Measurements from ENCODE around the gene CAMSAP2. TPM values are rescaled to one million over a fixed set of nuclear protein-coding genes. Genes with fewer than 3 reads are reported as not detected.

The CAMSAP2 gene
- total RNA-seq, 1 donor, result 50.3 TPM

DNA sequence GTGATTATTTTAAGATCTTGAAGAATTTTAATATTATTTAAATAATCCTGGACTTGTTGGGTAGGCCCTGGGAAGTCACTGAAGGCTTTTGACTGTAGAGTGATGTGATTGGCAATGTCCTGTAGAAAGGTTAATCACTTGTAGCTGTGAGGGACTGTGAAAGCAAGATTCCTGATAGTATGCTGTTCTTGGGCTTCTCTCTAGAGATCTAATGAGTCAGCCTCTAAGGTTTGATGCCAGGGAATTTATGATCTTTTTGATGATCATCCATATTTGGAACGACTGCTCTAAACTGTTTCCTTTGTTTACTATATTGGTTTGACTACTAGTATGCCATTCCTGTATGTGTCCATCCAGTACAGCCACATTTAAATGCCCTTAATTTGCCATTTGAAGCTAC is 56.5 kb downstream of the CAMSAP2 start:
- Histone ChIP-seq H3K4me1 (ENCODE audit: insufficient read depth, low read length) (peaks cover 16% of the 10 kb centered on the region), H3K79me2 (ENCODE audit: insufficient read depth, low read length) (peaks cover 68% of the 10 kb centered on the region), H2AFZ (ENCODE audit: low read length) (no peak overlapping the region), H3K4me3 (ENCODE audit: insufficient read depth, low read length) (no peak overlapping the region), H4K20me1 (ENCODE audit: insufficient read depth, low read length) (peaks cover 27% of the 10 kb centered on the region), H3K4me2 (ENCODE audit: insufficient read depth, low read length) (peak overlapping the region; percentile 20), H3K9me3 (ENCODE audit: low read depth, low read length) (no peaks in the 10 kb centered on the region), H3K27ac (ENCODE audit: low read depth, low read length) (peak overlapping the region; percentile 58), H3K27me3 (ENCODE audit: insufficient read depth, low read length) (no peaks in the 10 kb centered on the region), H3K36me3 (ENCODE audit: insufficient read depth, low read length) (no peaks in the 10 kb centered on the region)
- TF ChIP-seq, protein P1, sequence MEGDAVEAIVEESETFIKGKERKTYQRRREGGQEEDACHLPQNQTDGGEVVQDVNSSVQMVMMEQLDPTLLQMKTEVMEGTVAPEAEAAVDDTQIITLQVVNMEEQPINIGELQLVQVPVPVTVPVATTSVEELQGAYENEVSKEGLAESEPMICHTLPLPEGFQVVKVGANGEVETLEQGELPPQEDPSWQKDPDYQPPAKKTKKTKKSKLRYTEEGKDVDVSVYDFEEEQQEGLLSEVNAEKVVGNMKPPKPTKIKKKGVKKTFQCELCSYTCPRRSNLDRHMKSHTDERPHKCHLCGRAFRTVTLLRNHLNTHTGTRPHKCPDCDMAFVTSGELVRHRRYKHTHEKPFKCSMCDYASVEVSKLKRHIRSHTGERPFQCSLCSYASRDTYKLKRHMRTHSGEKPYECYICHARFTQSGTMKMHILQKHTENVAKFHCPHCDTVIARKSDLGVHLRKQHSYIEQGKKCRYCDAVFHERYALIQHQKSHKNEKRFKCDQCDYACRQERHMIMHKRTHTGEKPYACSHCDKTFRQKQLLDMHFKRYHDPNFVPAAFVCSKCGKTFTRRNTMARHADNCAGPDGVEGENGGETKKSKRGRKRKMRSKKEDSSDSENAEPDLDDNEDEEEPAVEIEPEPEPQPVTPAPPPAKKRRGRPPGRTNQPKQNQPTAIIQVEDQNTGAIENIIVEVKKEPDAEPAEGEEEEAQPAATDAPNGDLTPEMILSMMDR (IDR thresholded peaks at IDR 0.05; ENCODE audit: extremely low read depth, low read depth, low read length), result no peak
- peak; percentile 38 for DNase-seq (ENCODE audit: insufficient read length, low spot score, missing footprints)

DNA sequence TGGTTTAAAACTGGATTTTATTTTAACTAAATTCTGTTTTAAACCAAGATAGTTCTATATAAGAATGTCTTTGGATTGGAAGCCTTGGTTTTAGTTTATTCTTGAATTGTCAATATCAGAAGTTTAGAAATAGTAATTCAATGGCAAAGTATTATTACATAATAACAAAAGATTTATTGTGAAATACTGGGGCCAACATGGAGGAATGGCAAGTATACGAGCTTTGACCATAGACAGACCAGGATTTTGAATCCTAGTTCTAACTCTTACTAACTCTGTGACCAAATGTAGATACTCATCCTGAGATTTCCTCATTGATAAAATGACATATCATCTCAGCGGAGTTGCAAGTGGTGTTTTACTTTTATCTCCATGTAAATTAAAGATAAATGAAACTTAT is 63.3 kb downstream of the CAMSAP2 start:
- no peak overlapping the region for H3K4me2 ChIP-seq (ENCODE audit: insufficient read depth, low read length)
- H3K27me3 ChIP-seq (ENCODE audit: insufficient read depth, low read length), result no peaks in the 10 kb centered on the region
- peaks cover 71% of the 10 kb centered on the region for H3K79me2 ChIP-seq (ENCODE audit: insufficient read depth, low read length)
- no peak overlapping the region for H3K27ac ChIP-seq (ENCODE audit: low read depth, low read length)
- no peak overlapping the region for H2AFZ ChIP-seq (ENCODE audit: low read length)
- H4K20me1 ChIP-seq (ENCODE audit: insufficient read depth, low read length), result peaks cover 4% of the 10 kb centered on the region
- TF ChIP-seq, protein P1 (IDR thresholded peaks at IDR 0.05; ENCODE audit: extremely low read depth, low read depth, low read length), result no peak
- DNase-seq (ENCODE audit: insufficient read length, low spot score, missing footprints), result no peak
- no peaks in the 10 kb centered on the region for H3K36me3 ChIP-seq (ENCODE audit: insufficient read depth, low read length)
- no peak overlapping the region for H3K4me3 ChIP-seq (ENCODE audit: insufficient read depth, low read length)
- H3K9me3 ChIP-seq (ENCODE audit: low read depth, low read length), result no peaks in the 10 kb centered on the region
- H3K4me1 ChIP-seq (ENCODE audit: insufficient read depth, low read length), result no peaks in the 10 kb centered on the region

DNA sequence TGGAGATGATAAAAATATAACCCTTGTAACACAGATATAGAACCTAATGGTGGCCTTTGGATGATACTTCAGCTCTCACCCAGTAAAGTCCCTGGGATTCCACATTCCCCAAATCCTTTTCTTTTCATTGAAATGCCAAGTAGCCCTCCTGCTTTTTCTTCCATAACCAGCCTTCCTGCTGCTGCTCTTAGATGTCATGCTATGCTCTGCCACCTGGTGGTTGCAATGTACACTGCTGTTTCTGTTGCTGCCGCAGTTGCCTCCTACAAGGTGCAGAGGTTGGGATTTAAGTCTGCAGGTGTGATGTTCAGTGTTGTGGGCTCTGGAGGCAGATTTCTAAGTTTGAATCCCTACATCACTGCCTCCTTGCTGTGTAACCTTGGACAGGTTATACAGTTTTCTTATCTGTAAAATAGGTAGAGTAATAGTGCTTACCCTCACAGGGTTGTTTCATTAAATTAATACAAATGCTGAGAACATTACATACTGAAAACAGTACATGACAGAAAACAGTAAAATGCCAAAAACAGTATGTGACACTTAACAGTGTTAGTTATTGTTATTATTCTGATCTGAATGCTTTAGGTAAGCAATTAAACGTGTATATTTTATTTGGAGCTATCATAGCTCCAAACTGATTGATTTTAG is 64.3 kb downstream of the CAMSAP2 start:
- peaks cover 4% of the 10 kb centered on the region for H4K20me1 ChIP-seq (ENCODE audit: insufficient read depth, low read length)

DNA sequence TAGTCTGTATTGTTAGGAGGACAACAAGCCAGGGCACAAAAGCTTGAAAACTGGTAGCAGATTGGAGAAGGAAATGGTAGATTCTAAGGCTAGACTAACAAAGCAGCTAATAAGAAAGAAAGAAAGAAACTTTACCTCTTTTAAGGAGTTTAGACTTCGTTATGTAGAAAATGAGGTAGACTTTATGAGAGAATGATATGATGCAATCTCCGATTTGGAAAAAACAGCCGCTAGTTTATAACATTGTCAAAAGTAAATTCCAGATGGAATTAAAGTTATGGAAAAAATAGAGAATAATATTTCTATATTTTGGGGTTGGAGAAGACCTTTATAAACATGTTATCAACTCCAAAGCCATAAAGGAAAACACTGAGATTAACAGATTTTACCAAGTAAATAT is 67.0 kb downstream of the CAMSAP2 start:
- Histone ChIP-seq H4K20me1 (ENCODE audit: insufficient read depth, low read length) (peaks cover 4% of the 10 kb centered on the region), H3K79me2 (ENCODE audit: insufficient read depth, low read length) (peaks cover 62% of the 10 kb centered on the region), H3K4me1 (ENCODE audit: insufficient read depth, low read length) (no peaks in the 10 kb centered on the region), H3K4me3 (ENCODE audit: insufficient read depth, low read length) (no peak overlapping the region), H3K4me2 (ENCODE audit: insufficient read depth, low read length) (no peak overlapping the region), H2AFZ (ENCODE audit: low read length) (no peak overlapping the region), H3K36me3 (ENCODE audit: insufficient read depth, low read length) (peaks cover 27% of the 10 kb centered on the region), H3K9me3 (ENCODE audit: low read depth, low read length) (no peaks in the 10 kb centered on the region), H3K27ac (ENCODE audit: low read depth, low read length) (no peak overlapping the region), H3K27me3 (ENCODE audit: insufficient read depth, low read length) (no peaks in the 10 kb centered on the region)
- TF ChIP-seq, protein P1 (IDR thresholded peaks at IDR 0.05; ENCODE audit: extremely low read depth, low read depth, low read length), result no peak
- DNase-seq (ENCODE audit: insufficient read length, low spot score, missing footprints), result no peak

More for the DNA sequence above, 64.3 kb downstream of the CAMSAP2 start:
- Histone ChIP-seq H3K4me1 (ENCODE audit: insufficient read depth, low read length) (no peaks in the 10 kb centered on the region), H3K4me3 (ENCODE audit: insufficient read depth, low read length) (no peak overlapping the region), H3K36me3 (ENCODE audit: insufficient read depth, low read length) (peaks cover 7% of the 10 kb centered on the region), H3K79me2 (ENCODE audit: insufficient read depth, low read length) (peaks cover 71% of the 10 kb centered on the region), H3K4me2 (ENCODE audit: insufficient read depth, low read length) (no peak overlapping the region), H2AFZ (ENCODE audit: low read length) (no peak overlapping the region), H3K9me3 (ENCODE audit: low read depth, low read length) (no peaks in the 10 kb centered on the region), H3K27me3 (ENCODE audit: insufficient read depth, low read length) (no peaks in the 10 kb centered on the region), H3K27ac (ENCODE audit: low read depth, low read length) (no peak overlapping the region)
- peak; percentile 91 for DNase-seq (ENCODE audit: insufficient read length, low spot score, missing footprints)
- TF ChIP-seq, protein P1 (IDR thresholded peaks at IDR 0.05; ENCODE audit: extremely low read depth, low read depth, low read length), result peak; percentile 96

Measured in osteoblast (primary cell).